ENCODE results near the gene ATG9B.

ATG9B gene

DNA sequence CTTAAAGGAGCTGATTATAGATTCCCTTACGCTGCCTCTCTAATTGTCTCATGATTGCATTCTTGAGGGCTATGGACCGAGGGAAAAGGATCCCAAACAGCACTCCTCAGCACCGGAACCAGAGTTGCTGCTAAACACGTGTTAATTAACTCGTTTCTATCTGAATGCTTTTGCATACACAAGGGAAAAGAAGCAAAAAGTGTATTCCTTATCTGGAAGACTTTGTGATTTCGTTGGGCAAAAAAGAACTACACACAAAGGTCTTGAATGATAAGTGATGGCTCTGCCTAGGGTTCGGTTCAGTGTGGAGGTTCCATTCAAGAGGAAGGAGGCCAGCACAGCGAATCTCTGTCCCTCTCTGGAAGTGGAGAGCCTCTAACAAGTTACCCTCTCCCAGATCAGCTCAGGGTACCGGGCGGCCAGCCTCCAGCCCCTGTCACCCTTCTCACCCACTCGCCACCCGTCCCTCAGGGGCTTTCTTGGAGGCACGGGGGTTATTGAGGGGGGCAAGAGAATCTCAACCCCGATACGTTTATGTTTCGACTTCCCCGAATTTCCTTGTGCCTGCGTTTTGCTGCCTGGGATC is 34.6 kb upstream of the ATG9B start:
- peak; percentile 66 for FAIRE-seq
- TF ChIP-seq TAF1 (IDR thresholded peaks at IDR 0.05; ENCODE audit: low read depth, low read length), result no peak
- no peak for TF ChIP-seq PAX5 (IDR thresholded peaks at IDR 0.05; ENCODE audit: insufficient read depth, low read length, severe bottlenecking)
- TF ChIP-seq POLR2A (IDR thresholded peaks at IDR 0.05; ENCODE audit: low read depth, low read length), result no peak
- no peak for TF ChIP-seq SPI1 (IDR thresholded peaks at IDR 0.05; ENCODE audit: low read depth, low read length)
- no peak for TF ChIP-seq POU2F2 (IDR thresholded peaks at IDR 0.05; ENCODE audit: low read depth, low read length)
- no peak for TF ChIP-seq POLR2AphosphoS5 (IDR thresholded peaks at IDR 0.05; ENCODE audit: low read depth, low read length)
- no peak for DNase-seq (ENCODE audit: insufficient read length, low spot score)

DNA sequence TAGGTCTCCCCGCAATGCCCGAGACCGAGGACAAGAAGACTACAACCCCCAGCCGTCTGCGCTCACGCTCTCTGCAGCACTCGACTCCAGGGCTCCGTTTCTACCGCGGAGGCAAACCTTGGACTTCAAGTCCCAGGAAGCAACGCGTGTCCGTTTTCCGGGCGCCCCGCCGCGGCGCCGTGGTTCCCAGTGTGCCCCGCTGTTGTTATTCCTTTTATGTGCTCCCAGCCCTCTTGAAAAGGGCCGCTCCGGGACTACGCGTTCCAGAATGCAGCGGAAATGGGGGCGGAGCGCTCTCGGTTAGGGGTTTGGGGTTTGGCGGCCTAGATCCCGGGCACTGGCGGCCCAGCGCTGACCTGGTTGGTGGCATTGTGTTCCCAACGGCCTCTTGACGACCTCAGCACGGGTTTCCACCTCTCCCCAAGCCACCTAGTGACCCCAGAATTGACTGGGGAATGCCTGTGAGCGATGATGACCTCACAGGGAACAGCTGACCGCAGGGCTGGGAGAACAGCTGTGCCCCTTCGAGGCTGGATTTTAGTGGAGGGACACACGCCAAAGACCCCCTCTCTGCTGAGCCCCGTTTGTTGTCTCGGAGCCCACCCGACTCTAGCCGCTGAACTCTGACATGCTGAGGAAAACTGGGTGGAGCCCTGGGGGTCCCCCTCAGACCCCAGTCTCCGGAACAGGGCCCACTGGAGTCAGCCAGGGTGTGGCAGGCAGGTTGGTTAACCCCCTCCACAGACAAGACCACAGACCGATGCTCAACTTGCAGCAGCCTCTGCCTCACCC is 33.9 kb upstream of the ATG9B start:
- DNase-seq (ENCODE audit: insufficient read length, low spot score) (peak; percentile 99), FAIRE-seq (peak; percentile 96)
- no peak for TF ChIP-seq POLR2A (IDR thresholded peaks at IDR 0.05; ENCODE audit: low read depth, low read length)
- TF ChIP-seq POU2F2 (IDR thresholded peaks at IDR 0.05; ENCODE audit: low read depth, low read length), result peak; percentile 64; the same call in 1 of the 2 replicates
- TF ChIP-seq PAX5 (IDR thresholded peaks at IDR 0.05; ENCODE audit: insufficient read depth, low read length, severe bottlenecking), result no peak
- no peak for TF ChIP-seq POLR2AphosphoS5 (IDR thresholded peaks at IDR 0.05; ENCODE audit: low read depth, low read length)
- TF ChIP-seq TAF1 (IDR thresholded peaks at IDR 0.05; ENCODE audit: low read depth, low read length), result no peak
- no peak for TF ChIP-seq SPI1 (IDR thresholded peaks at IDR 0.05; ENCODE audit: low read depth, low read length)

DNA sequence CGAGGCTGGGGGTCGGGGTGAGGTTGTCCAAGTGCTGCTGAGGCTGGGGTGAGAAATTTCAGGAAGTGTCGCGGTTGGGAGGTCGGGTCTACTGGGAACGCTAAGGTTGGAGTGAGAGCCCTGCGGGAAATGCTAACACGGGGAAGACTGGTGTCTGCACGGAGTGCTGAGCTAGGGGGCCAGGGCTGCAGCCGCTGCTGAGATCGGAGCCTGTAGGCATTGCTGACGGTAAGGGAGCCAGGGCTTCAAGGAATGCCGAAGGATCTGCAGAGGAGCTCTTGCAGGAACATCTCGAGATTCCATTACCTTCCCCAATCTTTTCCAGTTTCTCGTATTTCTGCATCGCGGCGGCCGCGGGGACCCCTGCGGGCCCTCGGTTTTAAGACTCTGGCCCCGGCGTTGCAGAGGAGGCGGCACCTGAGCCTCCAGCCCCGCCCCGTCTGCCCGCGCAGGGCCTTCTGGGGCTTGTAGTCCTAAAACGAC is 33.3 kb upstream of the ATG9B start, which contains the start of gene CDK5:
Gene CDK5, minus strand, starts transcription at position 392 of the 483 bp plus-strand sequence. Its CDS starts 49 bp downstream, at position 343.
- peak; percentile 57 for FAIRE-seq
- DNase-seq (ENCODE audit: insufficient read length, low spot score), result peak; percentile 67
- no peak for TF ChIP-seq SPI1 (IDR thresholded peaks at IDR 0.05; ENCODE audit: low read depth, low read length)
- TF ChIP-seq POLR2AphosphoS5 (IDR thresholded peaks at IDR 0.05; ENCODE audit: low read depth, low read length), result no peak
- no peak for TF ChIP-seq TAF1 (IDR thresholded peaks at IDR 0.05; ENCODE audit: low read depth, low read length)

DNA sequence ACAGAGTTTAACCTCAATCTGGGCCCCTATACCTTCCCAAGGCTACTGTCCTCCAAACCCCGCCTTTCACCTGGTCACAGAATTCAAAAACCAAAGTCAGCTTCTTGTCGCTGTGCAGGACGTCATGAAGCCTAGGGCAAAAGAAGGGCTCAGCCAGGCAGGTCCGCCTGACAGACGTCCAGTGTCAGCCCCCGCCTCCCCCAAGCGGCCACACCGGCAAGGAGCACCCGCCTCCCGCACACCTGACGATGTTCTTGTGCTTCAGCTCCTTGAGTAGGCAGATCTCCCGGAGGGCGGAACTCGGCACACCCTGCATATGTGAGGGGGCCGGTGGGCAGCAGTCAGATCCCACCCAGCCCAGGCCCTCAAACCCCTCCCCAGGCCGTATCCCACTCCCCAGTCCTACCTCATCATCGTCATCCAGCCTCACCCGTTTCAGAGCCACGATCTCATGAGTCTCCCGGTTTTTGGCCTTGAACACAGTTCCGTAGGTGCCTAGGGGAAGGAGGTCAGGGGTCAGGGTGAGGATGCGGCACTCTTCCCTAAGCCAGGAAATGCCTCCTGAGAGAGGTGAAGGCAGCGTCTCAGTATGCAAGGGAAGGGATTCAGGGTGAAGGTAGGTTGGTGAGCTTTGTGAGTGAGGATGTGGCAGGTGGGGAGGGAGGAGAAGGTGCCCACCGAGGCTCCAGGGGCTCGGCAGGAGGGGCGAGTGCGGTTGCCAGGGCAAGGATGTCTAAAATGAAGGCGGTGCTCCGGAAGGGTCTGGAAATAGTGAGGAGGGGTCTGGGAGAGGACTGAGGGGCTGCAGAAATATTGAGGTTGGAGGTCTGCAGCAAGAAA is 32.6 kb upstream of the ATG9B start:
- no peak for FAIRE-seq
- no peak for TF ChIP-seq POLR2A (IDR thresholded peaks at IDR 0.05; ENCODE audit: low read depth, low read length)
- no peak for TF ChIP-seq TAF1 (IDR thresholded peaks at IDR 0.05; ENCODE audit: low read depth, low read length)
- no peak for TF ChIP-seq PAX5 (IDR thresholded peaks at IDR 0.05; ENCODE audit: insufficient read depth, low read length, severe bottlenecking)
- no peak for TF ChIP-seq SPI1 (IDR thresholded peaks at IDR 0.05; ENCODE audit: low read depth, low read length)
- no peak for TF ChIP-seq POLR2AphosphoS5 (IDR thresholded peaks at IDR 0.05; ENCODE audit: low read depth, low read length)
- TF ChIP-seq POU2F2 (IDR thresholded peaks at IDR 0.05; ENCODE audit: low read depth, low read length), result no peak
- DNase-seq (ENCODE audit: insufficient read length, low spot score), result no peak

GRCh38 chr7:151056283-151056665 is 32.0 kb upstream of the ATG9B start:
- TF ChIP-seq POU2F2 (IDR thresholded peaks at IDR 0.05; ENCODE audit: low read depth, low read length) (no peak), POLR2A (IDR thresholded peaks at IDR 0.05; ENCODE audit: low read depth, low read length) (no peak), PAX5 (IDR thresholded peaks at IDR 0.05; ENCODE audit: insufficient read depth, low read length, severe bottlenecking) (no peak), SPI1 (IDR thresholded peaks at IDR 0.05; ENCODE audit: low read depth, low read length) (no peak), POLR2AphosphoS5 (IDR thresholded peaks at IDR 0.05; ENCODE audit: low read depth, low read length) (no peak), TAF1 (IDR thresholded peaks at IDR 0.05; ENCODE audit: low read depth, low read length) (no peak)
- FAIRE-seq, result no peak
- DNase-seq (ENCODE audit: insufficient read length, low spot score), result no peak

DNA sequence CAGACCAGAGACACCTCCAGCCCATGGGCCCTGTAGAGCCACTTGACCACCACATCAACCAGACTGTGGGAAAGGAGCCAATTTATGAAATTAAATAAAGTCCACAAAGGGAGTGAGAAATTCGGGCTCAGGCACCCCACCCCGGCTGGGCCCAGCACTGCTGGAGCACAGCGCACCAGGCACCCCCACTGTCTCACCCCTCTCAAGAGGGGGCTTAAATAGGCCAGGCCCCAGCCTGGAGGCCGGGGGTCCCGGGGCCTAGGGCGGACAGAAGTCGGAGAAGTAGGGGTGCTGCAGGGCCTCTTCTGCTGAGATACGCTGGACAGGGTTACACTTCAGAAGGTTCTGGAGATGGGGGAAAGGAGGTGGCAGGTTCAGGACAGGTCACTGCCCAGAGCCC is 29.5 kb upstream of the ATG9B start:
- no peak for FAIRE-seq
- no peak for DNase-seq (ENCODE audit: insufficient read length, low spot score)
- TF ChIP-seq POLR2AphosphoS5 (IDR thresholded peaks at IDR 0.05; ENCODE audit: low read depth, low read length) (no peak), PAX5 (IDR thresholded peaks at IDR 0.05; ENCODE audit: insufficient read depth, low read length, severe bottlenecking) (no peak), POLR2A (IDR thresholded peaks at IDR 0.05; ENCODE audit: low read depth, low read length) (no peak), SPI1 (IDR thresholded peaks at IDR 0.05; ENCODE audit: low read depth, low read length) (no peak), POU2F2 (IDR thresholded peaks at IDR 0.05; ENCODE audit: low read depth, low read length) (no peak), TAF1 (IDR thresholded peaks at IDR 0.05; ENCODE audit: low read depth, low read length) (no peak)

DNA sequence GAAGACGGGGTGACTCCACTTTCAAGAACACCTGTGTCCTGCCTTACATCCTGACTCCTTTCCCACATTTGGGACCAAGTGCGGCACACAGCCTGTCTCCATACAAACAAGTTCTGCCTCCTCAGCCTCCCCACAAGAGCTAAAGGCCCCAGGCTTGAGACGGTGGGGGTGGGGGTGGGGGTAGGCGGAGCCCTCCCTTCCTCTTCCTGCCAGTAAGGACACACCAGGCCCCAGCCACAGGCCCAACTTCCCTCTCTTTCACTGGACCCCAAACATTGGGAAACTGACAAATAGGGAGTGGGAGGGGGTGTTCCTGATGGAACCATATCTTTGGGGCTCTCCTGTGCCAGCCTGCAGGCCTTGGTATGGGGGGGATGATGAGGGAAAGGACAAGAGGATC is 28.8 kb upstream of the ATG9B start:
- DNase-seq (ENCODE audit: insufficient read length, low spot score), result no peak
- no peak for TF ChIP-seq SPI1 (IDR thresholded peaks at IDR 0.05; ENCODE audit: low read depth, low read length)
- no peak for TF ChIP-seq POLR2AphosphoS5 (IDR thresholded peaks at IDR 0.05; ENCODE audit: low read depth, low read length)
- TF ChIP-seq PAX5 (IDR thresholded peaks at IDR 0.05; ENCODE audit: insufficient read depth, low read length, severe bottlenecking), result no peak
- no peak for TF ChIP-seq POLR2A (IDR thresholded peaks at IDR 0.05; ENCODE audit: low read depth, low read length)
- TF ChIP-seq TAF1 (IDR thresholded peaks at IDR 0.05; ENCODE audit: low read depth, low read length), result no peak
- no peak for TF ChIP-seq POU2F2 (IDR thresholded peaks at IDR 0.05; ENCODE audit: low read depth, low read length)
- no peak for FAIRE-seq

- FAIRE-seq, result no peak
These were observed 26.8 kb upstream of the ATG9B start for GRCh38 chr7:151051108-151051507.

More at GRCh38 chr7:151051108-151051507, 26.8 kb upstream of the ATG9B start:
- no peak for DNase-seq (ENCODE audit: insufficient read length, low spot score)
- no peak for TF ChIP-seq SPI1 (IDR thresholded peaks at IDR 0.05; ENCODE audit: low read depth, low read length)
- no peak for TF ChIP-seq TAF1 (IDR thresholded peaks at IDR 0.05; ENCODE audit: low read depth, low read length)
- TF ChIP-seq POLR2A (IDR thresholded peaks at IDR 0.05; ENCODE audit: low read depth, low read length), result no peak
- no peak for TF ChIP-seq PAX5 (IDR thresholded peaks at IDR 0.05; ENCODE audit: insufficient read depth, low read length, severe bottlenecking)
- no peak for TF ChIP-seq POLR2AphosphoS5 (IDR thresholded peaks at IDR 0.05; ENCODE audit: low read depth, low read length)
- no peak for TF ChIP-seq POU2F2 (IDR thresholded peaks at IDR 0.05; ENCODE audit: low read depth, low read length)
